Measurements from ENCODE around the gene TAPT1. TPM values are rescaled to one million over a fixed set of nuclear protein-coding genes. Genes with fewer than 3 reads are reported as not detected.

TAPT1 gene
- total and polyA plus RNA-seq, 9 of the 15 experiments (the other 6 are each of a cell fraction or from before 2014, with no cell fraction given), result 1.6 to 36.7 (median 20.7) TPM

DNA sequence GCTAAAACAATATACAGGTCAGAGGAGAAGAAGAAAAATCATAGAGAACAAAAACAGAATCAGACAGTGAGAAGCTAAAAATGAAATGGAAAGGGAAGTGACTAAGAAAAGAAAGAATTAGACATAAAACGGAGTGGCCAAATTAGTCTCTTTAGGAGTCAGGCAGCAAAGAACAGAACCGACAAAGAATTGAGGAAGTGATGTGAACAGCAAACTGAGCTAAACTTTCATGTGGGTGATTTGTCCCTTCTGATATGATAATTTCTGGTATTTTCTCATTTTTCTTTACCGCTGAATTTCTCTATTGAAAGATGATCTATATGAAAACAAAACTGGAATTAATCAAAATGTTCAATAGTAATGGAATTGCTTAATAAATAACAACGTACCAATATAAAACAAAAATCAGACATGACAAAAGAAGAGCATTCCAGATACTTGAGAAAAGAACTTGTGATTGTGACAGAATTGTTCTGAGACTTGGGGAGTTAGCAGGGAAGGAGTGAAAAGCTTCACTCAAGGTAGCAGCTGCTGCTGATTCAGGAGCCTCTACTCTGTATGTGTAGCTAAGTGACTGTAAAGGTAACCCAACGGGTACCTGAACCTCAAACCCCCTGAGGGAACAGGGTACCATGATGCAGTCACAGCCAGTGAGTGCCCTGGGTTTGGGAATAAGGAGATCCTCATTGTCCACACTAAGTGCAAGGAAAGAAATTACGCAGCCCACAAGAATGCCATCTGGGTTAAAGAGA is 8.8 kb downstream of the TAPT1 start:
- H3K4me2 ChIP-seq (ENCODE audit: insufficient read depth, low read length), result no peak overlapping the region

DNA sequence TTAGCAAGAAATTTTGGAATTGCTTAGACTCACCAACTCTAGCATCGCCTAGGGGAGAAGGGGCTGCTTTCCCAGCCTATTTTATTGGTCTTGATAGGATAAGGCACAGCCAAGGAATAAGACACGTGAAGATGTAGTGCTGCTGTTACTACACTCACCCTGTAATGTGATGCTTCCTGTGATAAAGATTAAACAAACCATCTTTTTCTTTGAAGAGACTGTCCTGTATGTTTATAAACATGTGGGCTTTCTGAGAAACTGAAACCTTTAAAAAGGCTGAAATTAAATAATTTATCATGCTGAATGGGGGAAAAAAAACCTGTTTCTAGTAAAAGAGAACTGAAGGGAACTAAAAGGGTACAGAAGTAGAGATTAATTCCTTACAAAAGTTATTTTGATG is 13.2 kb downstream of the TAPT1 start:
- no peak overlapping the region for H3K27ac ChIP-seq (ENCODE audit: extremely low read depth, low read depth, low read length)
- in situ Hi-C loops (cut with MboI), result no loop called here
- no peaks in the 10 kb centered on the region; the same call in 1 of the 2 replicates for H4K20me1 ChIP-seq (replicated peaks; ENCODE audit: control insufficient read depth, insufficient read depth, low read length)
- H3K4me1 ChIP-seq (replicated peaks in 1 of 2; ENCODE audit: control insufficient read depth in 2 of 2, insufficient read depth in 2 of 2, low read length in 2 of 2), result no peaks in the 10 kb centered on the region; a peak in 1 of 5 replicates
- H3K9ac ChIP-seq (ENCODE audit: insufficient read depth in 1 of 2, low read depth in 2 of 2, low read length in 2 of 2), result no peak overlapping the region
- H3K9me3 ChIP-seq (replicated peaks; ENCODE audit: control insufficient read depth, insufficient read depth, low read depth, low read length), result no peaks in the 10 kb centered on the region
- DNase-seq (ENCODE audit: extremely low read depth in 1 of 4, low spot score in 3 of 4) (no peak), ATAC-seq (peak; percentile 28; the same call in 1 of the 3 replicates), FAIRE-seq (peak; percentile 26)
- peaks cover 36% of the 10 kb centered on the region for H3K36me3 ChIP-seq (ENCODE audit: control insufficient read depth, insufficient read depth, low read length)
- H2AFZ ChIP-seq (ENCODE audit: low read depth, low read length), result no peak overlapping the region
- ChIA-PET CTCF (ENCODE audit: low intra/inter-chr PET ratio) (no interaction called here), POLR2A (interaction anchor here (1.1 to 2.4 kb wide), 4 partner anchors 8 to 11 kb away, joined by 3 to 17 read pairs (median 6); no protein-coding TSS in a partner anchor)
- intact Hi-C loops (cut with micrococcal nuclease), result no loop called here
- no peak overlapping the region for H3K4me2 ChIP-seq (ENCODE audit: insufficient read depth, low read length)
- BruUV-seq (replicated peaks), result no TSS peak
- H3K9me1 ChIP-seq (ENCODE audit: control insufficient read depth, insufficient read depth, low read length), result no peaks in the 10 kb centered on the region
- no peak overlapping the region for H3K4me3 ChIP-seq
- 48% methylated on average over 2 of the region's 2 CpGs for WGBS (ENCODE audit: insufficient coverage, low coverage, missing lambda C conversion rate)
- no peak for TF ChIP-seq RBM25 (IDR thresholded peaks at IDR 0.05; ENCODE audit: low read depth, low read length, severe bottlenecking)
- TF ChIP-seq TAL1 (IDR thresholded peaks at IDR 0.05), result no peak
- no peak for TF ChIP-seq ZNF668 (CRISPR knock-in tag; IDR thresholded peaks at IDR 0.05)
- TF ChIP-seq, protein P1, sequence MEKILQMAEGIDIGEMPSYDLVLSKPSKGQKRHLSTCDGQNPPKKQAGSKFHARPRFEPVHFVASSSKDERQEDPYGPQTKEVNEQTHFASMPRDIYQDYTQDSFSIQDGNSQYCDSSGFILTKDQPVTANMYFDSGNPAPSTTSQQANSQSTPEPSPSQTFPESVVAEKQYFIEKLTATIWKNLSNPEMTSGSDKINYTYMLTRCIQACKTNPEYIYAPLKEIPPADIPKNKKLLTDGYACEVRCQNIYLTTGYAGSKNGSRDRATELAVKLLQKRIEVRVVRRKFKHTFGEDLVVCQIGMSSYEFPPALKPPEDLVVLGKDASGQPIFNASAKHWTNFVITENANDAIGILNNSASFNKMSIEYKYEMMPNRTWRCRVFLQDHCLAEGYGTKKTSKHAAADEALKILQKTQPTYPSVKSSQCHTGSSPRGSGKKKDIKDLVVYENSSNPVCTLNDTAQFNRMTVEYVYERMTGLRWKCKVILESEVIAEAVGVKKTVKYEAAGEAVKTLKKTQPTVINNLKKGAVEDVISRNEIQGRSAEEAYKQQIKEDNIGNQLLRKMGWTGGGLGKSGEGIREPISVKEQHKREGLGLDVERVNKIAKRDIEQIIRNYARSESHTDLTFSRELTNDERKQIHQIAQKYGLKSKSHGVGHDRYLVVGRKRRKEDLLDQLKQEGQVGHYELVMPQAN (IDR thresholded peaks at IDR 0.05; ENCODE audit: borderline replicate concordance), result no peak
- no peak for TF ChIP-seq NR4A1 (CRISPR knock-in tag; IDR thresholded peaks at IDR 0.05)
- no peak for TF ChIP-seq NR4A1 (tag; IDR thresholded peaks at IDR 0.05)
- TF ChIP-seq ZNF253 (CRISPR knock-in tag; conservative IDR thresholded peaks at IDR 0.05), result no peak
- no peaks in the 10 kb centered on the region for H3K27me3 ChIP-seq (ENCODE audit: control insufficient read depth in 2 of 2, insufficient read depth in 2 of 2, low read length in 2 of 2)
- H3K79me2 ChIP-seq (ENCODE audit: control insufficient read depth, insufficient read depth, low read length), result peaks cover 60% of the 10 kb centered on the region

More for the DNA sequence above, 8.8 kb downstream of the TAPT1 start:
- peaks cover 87% of the 10 kb centered on the region for H3K79me2 ChIP-seq (ENCODE audit: control insufficient read depth, insufficient read depth, low read length)
- no peak overlapping the region for H2AFZ ChIP-seq (ENCODE audit: low read depth, low read length)
- WGBS (ENCODE audit: insufficient coverage, low coverage, missing lambda C conversion rate), result 74% methylated on average over 6 of the region's 6 CpGs
- H3K27me3 ChIP-seq (ENCODE audit: control insufficient read depth in 2 of 2, insufficient read depth in 2 of 2, low read length in 2 of 2), result no peaks in the 10 kb centered on the region
- H3K9me1 ChIP-seq (ENCODE audit: control insufficient read depth, insufficient read depth, low read length), result no peaks in the 10 kb centered on the region
- H4K20me1 ChIP-seq (replicated peaks; ENCODE audit: control insufficient read depth, insufficient read depth, low read length), result peaks cover 4% of the 10 kb centered on the region; the same call in 1 of the 2 replicates
- H3K36me3 ChIP-seq (ENCODE audit: control insufficient read depth, insufficient read depth, low read length), result peaks cover 21% of the 10 kb centered on the region; the same call in 1 of the 3 replicates
- no peak overlapping the region for H3K9ac ChIP-seq (ENCODE audit: insufficient read depth in 1 of 2, low read depth in 2 of 2, low read length in 2 of 2)
- no peak for DNase-seq (ENCODE audit: extremely low read depth in 1 of 4, low spot score in 3 of 4)
- no peaks in the 10 kb centered on the region; a peak in 1 of 5 replicates for H3K4me1 ChIP-seq (replicated peaks in 1 of 2; ENCODE audit: control insufficient read depth in 2 of 2, insufficient read depth in 2 of 2, low read length in 2 of 2)
- no TSS peak for BruUV-seq (replicated peaks)
- FAIRE-seq, result peak; percentile 58
- intact Hi-C loops (cut with micrococcal nuclease), result no loop called here
- no peaks in the 10 kb centered on the region for H3K9me3 ChIP-seq (replicated peaks; ENCODE audit: control insufficient read depth, insufficient read depth, low read depth, low read length)
- POLR2A ChIA-PET, result interaction anchor here (1.1 kb wide), 1 partner anchor 29 kb away, joined by 3 read pairs; no protein-coding TSS in a partner anchor
- CTCF ChIA-PET (ENCODE audit: low intra/inter-chr PET ratio), result no interaction called here
- H3K27ac ChIP-seq (ENCODE audit: extremely low read depth, low read depth, low read length), result no peak overlapping the region
- ATAC-seq, result no peak
- in situ Hi-C loops (cut with MboI), result no loop called here
- TF ChIP-seq SP2 (IDR thresholded peaks at IDR 0.05; ENCODE audit: extremely low read depth, low read depth, low read length, poor library complexity, severe bottlenecking) (no peak), SPI1 (IDR thresholded peaks at IDR 0.05; ENCODE audit: borderline replicate concordance, low read depth, low read length) (peak; percentile 62; the same call in 1 of the 2 replicates)
- no peak overlapping the region for H3K4me3 ChIP-seq

All from K562 (cell line).